Heart left ventricle (tissue), 13 donors: ENCODE results near the gene CNTFR.

Experiments
- CTCF ChIP-seq, 12 donors: fragments of 200-600 bp; sonication (generic) in 4 of 12; IDR thresholded peaks; one replicate each; pipeline versions ENCODE4 v1.5.0 to v1.8.0; 2018 to 2022; ENCODE audit warnings: antibody characterized with exemption in 12 of 12, mild to moderate bottlenecking in 5 of 12
- POLR2A ChIP-seq, 2 donors: fragments of 450-650 bp; IDR thresholded peaks; one replicate each; pipeline ENCODE4 v1.6.1; 2017; ENCODE audit warnings: antibody characterized with exemption in 2 of 2, mild to moderate bottlenecking in 2 of 2, moderate library complexity in 2 of 2
- donor health status: ischemic (EF 13 %, LVEDD 7.1; RV severe dilation, severe dysfunction).
- donor health status: DM: no; HTN: yes; CAD: no.
- donor health status: DM: no; HTN: no; CAD: no.
- donor health status: ischemic (EF 25% LVEDD 6.9; RV normal size, moderate dysfunction).
- donor health status: ischemic (EF 25% LVEDD 5.7; RV mildly dilated, moderate dysfunction).
- donor health status: ischemic (EF 35%, LVEDD 5.7; RV mildly dilated, moderate dysfunction).
- donor health status: nonischemic (EF 11% LVEDD 7.7; RV severe dilation, severe dysfunction).
- donor health status: DM: yes; HTN: yes; CAD: no.
- donor health status: PGD.
- donor health status: ischemic (EF 29% LVEDD 5.4; RV normal size, mild dysfunction).
- donor health status: nonischemic (EF 23%, LVEDD 6.1; RV moderate dilation, normal function).

- TF ChIP-seq CTCF (IDR thresholded peaks at IDR 0.05) (no peak), POLR2A (IDR thresholded peaks at IDR 0.05) (no peak)
These were observed 21.8 kb upstream of the CNTFR start for GRCh38 chr9:34611251-34611810.
